Thymus (tissue), 11 donors: ENCODE data around the gene MRGPRE. TPM values are rescaled to one million over a fixed set of nuclear protein-coding genes. Genes with fewer than 3 reads are reported as not detected.

Source experiments
- DNase-seq, 9 donors: peaks; one replicate each; pipeline ENCODE4 v3.0.0-alpha.2; 2013; ENCODE audit warnings: low spot score in 9 of 9, low read depth in 6 of 9, missing footprints in 1 of 9
- H3K27ac ChIP-seq, 2 donors: one replicate each; pipeline ENCODE4 v1.5.1; 2013; ENCODE audit warnings: control low read depth in 1 of 2, low read depth in 1 of 2, low read length in 1 of 2, mild to moderate bottlenecking in 1 of 2, moderate library complexity in 1 of 2
- H3K27me3 ChIP-seq, 2 donors: one replicate each; pipeline ENCODE4 v1.5.1; 2013; ENCODE audit warnings: low read length in 1 of 2; ENCODE audit not compliant: control insufficient read depth in 2 of 2, insufficient read depth in 1 of 2
- H3K36me3 ChIP-seq, 2 donors: one replicate each; pipeline ENCODE4 v1.5.1; 2013; ENCODE audit warnings: low read length in 1 of 2, mild to moderate bottlenecking in 1 of 2, moderate library complexity in 1 of 2; ENCODE audit not compliant: control insufficient read depth in 2 of 2, insufficient read depth in 2 of 2
- H3K4me1 ChIP-seq, 2 donors: one replicate each; pipeline ENCODE4 v1.5.1; 2013; ENCODE audit warnings: low read length in 2 of 2; ENCODE audit not compliant: control insufficient read depth in 2 of 2, insufficient read depth in 2 of 2
- H3K4me3 ChIP-seq, 2 donors: one replicate each; pipeline ENCODE4 v1.5.1; 2013; ENCODE audit warnings: low read length in 2 of 2, control low read depth in 1 of 2, mild to moderate bottlenecking in 1 of 2
- H3K9me3 ChIP-seq, 2 donors: one replicate each; pipeline ENCODE4 v1.5.1; 2013; ENCODE audit warnings: low read length in 1 of 2, mild to moderate bottlenecking in 1 of 2; ENCODE audit not compliant: control insufficient read depth in 2 of 2, insufficient read depth in 1 of 2
- WGBS: extraction: QIAGEN DNeasy Blood & Tissue Kit; methylation state at CpG from one replicate; pipeline ENCODE4 v1.1.7; 2013; 5-methylcytosine and 5-hydroxymethylcytosine counted together
- polyA plus RNA-seq: library from polyadenylated mRNA; stranded (reverse); fragments of 200-250 nt; gene quantifications from one replicate; pipeline ENCODE4 v1.2.3, GENCODE V29; 2013
- total RNA-seq: library from RNA; stranded (reverse); fragments of 120-200 nt; gene quantifications from one replicate; pipeline ENCODE4 v1.2.4, GENCODE V29; 2013
- donor health status: healthy.

MRGPRE gene
- total and polyA plus RNA-seq, 2 donors, result 0.02 TPM; not detected in 1

- peaks cover 0 to 6% of the 10 kb centered on the region in 2 donors for H3K9me3 ChIP-seq
- no peak overlapping the region for H3K4me3 ChIP-seq
- DNase-seq, result no peak
- no peaks in the 10 kb centered on the region for H3K36me3 ChIP-seq
- H3K27me3 ChIP-seq, result peaks cover 0 to 15% of the 10 kb centered on the region in 2 donors
- WGBS, result 84% methylated on average over 22 of the region's 22 CpGs
- H3K27ac ChIP-seq, result no peak overlapping the region
- H3K4me1 ChIP-seq, result peaks cover 0 to 2% of the 10 kb centered on the region in 2 donors
These were observed 36.7 kb downstream of the MRGPRE start for GRCh38 chr11:3195251-3196160.

GRCh38 chr11:3194016-3194816 is 38.0 kb downstream of the MRGPRE start:
- Histone ChIP-seq H3K9me3 (peaks cover 0 to 6% of the 10 kb centered on the region in 2 donors), H3K4me1 (no peaks in the 10 kb centered on the region), H3K27me3 (peaks cover 0 to 8% of the 10 kb centered on the region in 2 donors), H3K27ac (no peak overlapping the region), H3K36me3 (no peaks in the 10 kb centered on the region), H3K4me3 (no peak overlapping the region)
- 80% methylated on average over 12 of the region's 12 CpGs for WGBS
- DNase-seq, result no peak

GRCh38 chr11:3193373-3194015 is 38.7 kb downstream of the MRGPRE start:
- Histone ChIP-seq H3K36me3 (no peaks in the 10 kb centered on the region), H3K9me3 (peaks cover 0 to 6% of the 10 kb centered on the region in 2 donors), H3K4me3 (no peak overlapping the region), H3K4me1 (no peaks in the 10 kb centered on the region), H3K27me3 (peaks cover 0 to 8% of the 10 kb centered on the region in 2 donors), H3K27ac (no peak overlapping the region)
- WGBS, result 89% methylated on average over 19 of the region's 19 CpGs
- DNase-seq, result no peak

- Histone ChIP-seq H3K4me1 (no peaks in the 10 kb centered on the region), H3K27ac (no peak overlapping the region), H3K9me3 (peaks cover 0 to 6% of the 10 kb centered on the region in 2 donors), H3K36me3 (no peaks in the 10 kb centered on the region), H3K4me3 (no peak overlapping the region), H3K27me3 (peaks cover 0 to 6% of the 10 kb centered on the region in 2 donors)
- DNase-seq, result no peak
- WGBS, result 95% methylated on average over 14 of the region's 14 CpGs
These were observed 39.5 kb downstream of the MRGPRE start for GRCh38 chr11:3192511-3193372.

GRCh38 chr11:3191586-3192324 is 40.5 kb downstream of the MRGPRE start:
- Histone ChIP-seq H3K36me3 (no peaks in the 10 kb centered on the region), H3K4me1 (no peaks in the 10 kb centered on the region), H3K27ac (no peak overlapping the region), H3K9me3 (peaks cover 0 to 6% of the 10 kb centered on the region in 2 donors), H3K4me3 (no peak overlapping the region), H3K27me3 (peaks cover 0 to 2% of the 10 kb centered on the region in 2 donors)
- WGBS, result 93% methylated on average over 19 of the region's 19 CpGs
- no peak for DNase-seq

- Histone ChIP-seq H3K36me3 (no peaks in the 10 kb centered on the region), H3K27ac (no peak overlapping the region), H3K27me3 (peaks cover 0 to 2% of the 10 kb centered on the region in 2 donors), H3K4me1 (no peaks in the 10 kb centered on the region), H3K9me3 (peaks cover 0 to 6% of the 10 kb centered on the region in 2 donors), H3K4me3 (no peak overlapping the region)
- no peak for DNase-seq
- WGBS, result 91% methylated on average over 6 of the region's 6 CpGs
These were observed 41.6 kb downstream of the MRGPRE start for GRCh38 chr11:3190600-3190999.

- no peaks in the 10 kb centered on the region for H3K4me1 ChIP-seq
These were observed 42.2 kb downstream of the MRGPRE start for GRCh38 chr11:3189886-3190583.

More at GRCh38 chr11:3189886-3190583, 42.2 kb downstream of the MRGPRE start:
- Histone ChIP-seq H3K27me3 (peaks cover 0 to 2% of the 10 kb centered on the region in 2 donors), H3K4me3 (no peak overlapping the region), H3K9me3 (peaks cover 0 to 6% of the 10 kb centered on the region in 2 donors), H3K27ac (no peak overlapping the region), H3K36me3 (no peaks in the 10 kb centered on the region)
- no peak for DNase-seq
- 95% methylated on average over 11 of the region's 11 CpGs for WGBS
